Right lobe of liver (tissue), 6 donors: Measurements from ENCODE around the gene CPNE6. TPM values are rescaled to one million over a fixed set of nuclear protein-coding genes. Genes with fewer than 3 reads are reported as not detected.

Experiments used
- ATAC-seq, 4 donors: fragments of 200-7000 bp; cut with Tn5 transposase; one replicate each; pipeline ENCODE4 v1.9.1; 2020; ENCODE audit warnings: mild to moderate bottlenecking in 4 of 4, moderate library complexity in 4 of 4
- DNase-seq, 3 donors: peaks; one replicate each; pipeline ENCODE4 v3.0.0-alpha.2; 2020
- H3K27ac ChIP-seq, 3 donors: fragments of 200-600 bp; one replicate each; pipeline ENCODE4 v1.8.0; 2022
- H3K27me3 ChIP-seq, 2 donors: fragments of 200-600 bp; one replicate each; pipeline ENCODE4 v1.8.0; 2022
- H3K36me3 ChIP-seq, 4 donors: fragments of 200-600 bp; sonication (generic) in 1 of 4; one replicate each; pipeline versions ENCODE4 v1.5.1 to v1.8.0; 2017 to 2022; ENCODE audit warnings: control low read depth in 1 of 4
- H3K4me1 ChIP-seq, 4 donors: fragments of 200-600 bp; sonication (generic) in 1 of 4; one replicate each; pipeline versions ENCODE4 v1.5.1 to v1.8.0; 2017 to 2022; ENCODE audit warnings: control low read depth in 1 of 4
- H3K4me3 ChIP-seq, 3 donors: fragments of 200-600 bp; one replicate each; pipeline ENCODE4 v1.8.0; 2022
- H3K9me3 ChIP-seq, 4 donors: fragments of 200-600 bp; sonication (generic) in 1 of 4; one replicate each; pipeline versions ENCODE4 v1.5.1 to v1.8.0; 2017 to 2022; ENCODE audit warnings: control low read depth in 1 of 4
- POLR2A ChIP-seq: fragments of 450-650 bp; IDR thresholded peaks from one replicate; pipeline ENCODE4 v1.6.1; 2017; ENCODE audit warnings: antibody characterized with exemption, mild to moderate bottlenecking
- WGBS: methylation state at CpG from one replicate; pipeline ENCODE4 v1.1.6; 2018; ENCODE audit warnings: low coverage, low lambda C conversion rate; ENCODE audit not compliant: insufficient coverage; ENCODE audit errors: missing lambda C conversion rate; 5-methylcytosine and 5-hydroxymethylcytosine counted together
- intact Hi-C, 2 donors: fragments of 100-400 bp; cut with DNase I; formaldehyde crosslinking; loops; one replicate each; pipeline versions ENCODE4 v1.11.2 to v1.14.1; 2022
- total RNA-seq, 6 experiments: library from RNA; depleted of rRNA in 2 of 6; stranded (reverse); fragments of >200 nt in 2 of 6; fragmentation: NEBNext Ultra II Directional in 3 of 6; extraction: Animal tissue kit (Norgen Biotek cat#: 25700) in 3 of 6; gene quantifications; one replicate each; pipeline versions ENCODE4 v1.1.0 to v1.2.4, GENCODE V29; 2016 to 2023
- TF ChIP-seq, protein P1 (sequence below), 4 donors: fragments of 200-600 bp in 3 of 4; fragments of 450-650 bp in 1 of 4; IDR thresholded peaks; one replicate each; pipeline versions ENCODE4 v1.5.1 to v1.8.0; 2016 to 2022; ENCODE audit warnings: antibody characterized with exemption in 4 of 4, mild to moderate bottlenecking in 2 of 4
- donor health status: DM: no; HTN: yes; CAD: no.
- donor health status: DM: no; HTN: no; CAD: no.
- donor health status: DM: no; HTN: no; CAD: no.
- donor health status: DM: no; HTN: yes; CAD: no.
- donor health status: DM: no; HTN: yes; CAD: no.

Gene CPNE6
- total RNA-seq, 6 experiments from 2014 or later = 0.09 to 0.40 (median 0.18) TPM; not detected in 2

DNA sequence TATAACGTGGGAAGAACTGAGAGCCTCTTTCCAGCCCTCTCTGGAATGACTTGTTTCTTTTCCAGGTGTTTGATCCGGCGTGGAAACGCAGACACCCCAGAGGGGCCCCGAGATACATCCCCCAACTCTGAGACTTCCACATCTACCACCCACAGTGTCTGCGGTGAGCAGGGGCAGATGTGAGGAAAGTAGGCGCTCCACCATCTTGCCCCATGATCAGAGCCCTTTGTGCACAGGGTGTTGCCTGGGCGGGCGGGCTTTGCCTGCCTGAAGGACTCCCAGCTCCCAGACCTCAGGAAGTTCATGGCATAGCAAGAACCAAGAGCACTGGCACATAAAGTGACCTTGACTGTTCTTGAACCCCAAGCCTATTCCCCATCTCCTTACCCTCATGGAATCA is 16.7 kb upstream of the CPNE6 start:
- ATAC-seq (no peak), DNase-seq (no peak)
- Histone ChIP-seq H3K27me3 (no peaks in the 10 kb centered on the region), H3K9me3 (no peaks in the 10 kb centered on the region), H3K36me3 (no peaks in the 10 kb centered on the region), H3K27ac (no peak overlapping the region), H3K4me3 (no peak overlapping the region), H3K4me1 (peaks cover 0 to 26% (median 5%) of the 10 kb centered on the region in 4 donors)
- TF ChIP-seq, protein P1, sequence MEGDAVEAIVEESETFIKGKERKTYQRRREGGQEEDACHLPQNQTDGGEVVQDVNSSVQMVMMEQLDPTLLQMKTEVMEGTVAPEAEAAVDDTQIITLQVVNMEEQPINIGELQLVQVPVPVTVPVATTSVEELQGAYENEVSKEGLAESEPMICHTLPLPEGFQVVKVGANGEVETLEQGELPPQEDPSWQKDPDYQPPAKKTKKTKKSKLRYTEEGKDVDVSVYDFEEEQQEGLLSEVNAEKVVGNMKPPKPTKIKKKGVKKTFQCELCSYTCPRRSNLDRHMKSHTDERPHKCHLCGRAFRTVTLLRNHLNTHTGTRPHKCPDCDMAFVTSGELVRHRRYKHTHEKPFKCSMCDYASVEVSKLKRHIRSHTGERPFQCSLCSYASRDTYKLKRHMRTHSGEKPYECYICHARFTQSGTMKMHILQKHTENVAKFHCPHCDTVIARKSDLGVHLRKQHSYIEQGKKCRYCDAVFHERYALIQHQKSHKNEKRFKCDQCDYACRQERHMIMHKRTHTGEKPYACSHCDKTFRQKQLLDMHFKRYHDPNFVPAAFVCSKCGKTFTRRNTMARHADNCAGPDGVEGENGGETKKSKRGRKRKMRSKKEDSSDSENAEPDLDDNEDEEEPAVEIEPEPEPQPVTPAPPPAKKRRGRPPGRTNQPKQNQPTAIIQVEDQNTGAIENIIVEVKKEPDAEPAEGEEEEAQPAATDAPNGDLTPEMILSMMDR (IDR thresholded peaks at IDR 0.05) = no peak
- no peak for TF ChIP-seq POLR2A
- intact Hi-C loops = loop anchor here (5.0 kb wide), 1 partner anchor 38 kb away; the partner anchor contains the start of gene PCK2 (in 2 of the 2)
- 75% methylated on average over 2 of the region's 9 CpGs for WGBS

DNA sequence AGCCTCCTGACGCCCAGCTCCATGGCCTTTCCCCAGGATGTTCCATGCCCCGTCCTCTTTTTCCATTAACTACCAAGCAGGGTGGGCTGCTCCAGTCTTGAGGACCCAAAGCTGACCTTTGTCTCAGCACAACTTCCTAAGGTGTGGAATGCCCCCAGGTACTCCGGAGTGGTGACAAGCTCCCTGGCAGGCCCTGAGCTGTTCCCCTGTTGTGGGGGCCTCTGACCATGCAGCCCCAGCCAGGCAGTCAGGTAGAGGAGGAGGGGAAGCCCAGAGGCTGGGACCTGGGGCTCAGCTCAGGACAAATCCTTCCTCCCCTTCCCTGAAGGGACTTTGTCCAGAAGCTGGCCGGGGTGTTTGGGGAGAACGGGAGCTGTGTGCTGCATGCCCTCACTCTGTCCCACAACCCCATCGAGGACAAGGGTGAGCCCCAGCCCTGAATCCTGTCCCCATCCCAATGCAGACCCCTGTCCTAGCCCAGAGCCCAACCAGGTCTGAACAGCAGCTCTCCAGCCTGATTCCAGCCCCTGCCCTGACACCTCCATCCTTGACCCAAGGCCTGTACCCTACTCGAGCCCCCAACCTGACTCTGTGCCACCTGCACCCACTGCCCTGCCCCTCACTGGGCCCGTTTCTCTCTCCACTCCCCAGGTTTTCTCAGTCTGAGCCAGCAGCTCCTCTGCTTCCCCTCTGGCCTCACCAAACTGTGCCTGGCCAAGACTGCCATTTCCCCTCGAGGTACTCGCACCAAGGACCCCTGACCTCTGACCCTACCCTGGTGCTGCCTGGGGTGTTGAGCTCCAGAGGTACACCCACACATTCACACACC is 15.2 kb upstream of the CPNE6 start:
- Histone ChIP-seq H3K27ac (no peak overlapping the region), H3K4me3 (no peak overlapping the region), H3K9me3 (no peaks in the 10 kb centered on the region), H3K4me1 (peaks cover 0 to 36% (median 9%) of the 10 kb centered on the region in 4 donors), H3K36me3 (no peaks in the 10 kb centered on the region), H3K27me3 (no peaks in the 10 kb centered on the region)
- intact Hi-C loops = loop anchor here (5.0 kb wide), 1 partner anchor 36 kb away; the partner anchor contains the start of gene PCK2 (in 2 of the 2)
- ATAC-seq = no peak
- TF ChIP-seq, protein P1 (IDR thresholded peaks at IDR 0.05) = no peak
- TF ChIP-seq POLR2A = no peak
- DNase-seq = no peak
- 65% methylated on average over 4 of the region's 10 CpGs for WGBS

DNA sequence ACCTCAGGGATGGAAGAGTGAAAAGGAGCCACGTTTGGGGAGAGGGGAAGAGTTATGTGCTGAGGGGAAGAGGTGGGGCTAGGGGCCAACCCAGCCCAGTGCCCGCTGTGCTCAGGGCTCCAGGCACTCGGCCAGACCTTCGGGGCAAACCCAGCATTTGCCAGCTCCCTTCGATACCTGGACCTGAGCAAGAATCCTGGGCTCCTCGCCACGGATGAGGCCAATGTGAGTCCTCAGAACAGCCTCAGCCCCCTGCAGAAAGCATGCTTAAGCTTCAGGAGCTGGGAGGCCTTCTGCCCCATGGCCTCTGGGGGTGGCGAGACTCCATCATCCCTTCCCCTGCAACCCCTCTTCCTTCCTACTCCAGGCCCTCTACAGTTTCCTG is 14.6 kb upstream of the CPNE6 start:
- H3K4me1 ChIP-seq = peaks cover 0 to 40% (median 11%) of the 10 kb centered on the region in 4 donors
- TF ChIP-seq, protein P1 (IDR thresholded peaks at IDR 0.05) = no peak
- no peak for TF ChIP-seq POLR2A
- no peaks in the 10 kb centered on the region for H3K36me3 ChIP-seq
- WGBS = 16% methylated on average over 2 of the region's 8 CpGs
- ATAC-seq (peak in 1 of 4 donors; percentile 41), DNase-seq (peak in 2 of 3 donors; percentile 79 to 82)
- intact Hi-C loops = loop anchor here (5.0 kb wide), 1 partner anchor 36 kb away; the partner anchor contains the start of gene PCK2 (in 2 of the 2)
- no peaks in the 10 kb centered on the region for H3K27me3 ChIP-seq
- H3K9me3 ChIP-seq = no peaks in the 10 kb centered on the region
- no peak overlapping the region for H3K27ac ChIP-seq
- no peak overlapping the region for H3K4me3 ChIP-seq

DNA sequence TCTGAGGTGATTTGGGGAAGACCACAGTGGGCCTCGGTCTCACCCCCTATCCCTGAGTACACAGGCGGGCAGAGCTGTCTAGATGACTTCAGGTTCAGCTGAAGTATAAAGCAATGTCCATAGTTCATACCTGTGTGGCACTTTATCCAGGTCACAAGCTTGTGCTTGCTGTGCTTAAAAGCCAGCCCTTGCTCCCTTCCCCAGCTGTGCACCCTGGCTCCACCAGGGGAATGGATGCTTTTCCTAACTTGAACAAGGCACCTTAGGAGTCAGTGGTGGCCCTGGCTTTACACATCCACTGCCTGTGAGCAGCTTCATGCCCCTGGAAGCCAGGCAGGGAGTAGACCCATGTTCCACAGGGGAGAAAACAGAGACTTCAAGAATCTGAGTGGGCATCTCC is 14.1 kb upstream of the CPNE6 start:
- no peak overlapping the region for H3K27ac ChIP-seq
- intact Hi-C loops = loop anchor here (5.0 kb wide), 1 partner anchor 35 kb away; the partner anchor contains the start of gene PCK2 (in 2 of the 2)
- no CpG with 5 or more reads among the region's 2 CpGs for WGBS
- no peak for ATAC-seq
- H3K9me3 ChIP-seq = no peaks in the 10 kb centered on the region
- no peak overlapping the region for H3K4me3 ChIP-seq
- peak in 1 of 3 donors; percentile 28 for DNase-seq
- no peaks in the 10 kb centered on the region for H3K36me3 ChIP-seq
- no peak for TF ChIP-seq POLR2A
- TF ChIP-seq, protein P1 (IDR thresholded peaks at IDR 0.05) = no peak
- peaks cover 0 to 40% (median 12%) of the 10 kb centered on the region in 4 donors for H3K4me1 ChIP-seq
- no peaks in the 10 kb centered on the region for H3K27me3 ChIP-seq
